WTC11 (cell line): Measurements from ENCODE around the gene OR52W1.

Source experiments
- CTCF ChIP-seq: fragments of 200-600 bp; IDR thresholded peaks from 2 replicates; pipeline ENCODE4 v1.8.0; 2022; ENCODE audit warnings: antibody characterized with exemption
- FOXK1 ChIP-seq: sonication (generic); formaldehyde crosslinking; IDR thresholded peaks from 2 replicates; pipeline ENCODE4 v1.8.0; 2022; ENCODE audit warnings: mild to moderate bottlenecking, moderate library complexity, missing genetic modification reagents
- MAX ChIP-seq: sonication (generic); formaldehyde crosslinking; IDR thresholded peaks from 2 replicates; pipeline ENCODE4 v1.8.0; 2022; ENCODE audit warnings: mild to moderate bottlenecking, missing genetic modification reagents
- TF ChIP-seq, protein P1 (sequence below): sonication (generic); formaldehyde crosslinking; IDR thresholded peaks from 2 replicates; pipeline ENCODE4 v1.8.1; 2022; ENCODE audit warnings: low read depth, missing genetic modification reagents, borderline replicate concordance

GRCh38 chr11:6240139-6240538, 41.1 kb downstream of the OR52W1 start:
- TF ChIP-seq CTCF, result no peak
- TF ChIP-seq, protein P1, sequence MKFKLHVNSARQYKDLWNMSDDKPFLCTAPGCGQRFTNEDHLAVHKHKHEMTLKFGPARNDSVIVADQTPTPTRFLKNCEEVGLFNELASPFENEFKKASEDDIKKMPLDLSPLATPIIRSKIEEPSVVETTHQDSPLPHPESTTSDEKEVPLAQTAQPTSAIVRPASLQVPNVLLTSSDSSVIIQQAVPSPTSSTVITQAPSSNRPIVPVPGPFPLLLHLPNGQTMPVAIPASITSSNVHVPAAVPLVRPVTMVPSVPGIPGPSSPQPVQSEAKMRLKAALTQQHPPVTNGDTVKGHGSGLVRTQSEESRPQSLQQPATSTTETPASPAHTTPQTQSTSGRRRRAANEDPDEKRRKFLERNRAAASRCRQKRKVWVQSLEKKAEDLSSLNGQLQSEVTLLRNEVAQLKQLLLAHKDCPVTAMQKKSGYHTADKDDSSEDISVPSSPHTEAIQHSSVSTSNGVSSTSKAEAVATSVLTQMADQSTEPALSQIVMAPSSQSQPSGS (CRISPR knock-in tag), result no peak
- TF ChIP-seq MAX (CRISPR knock-in tag), result no peak
- TF ChIP-seq FOXK1 (CRISPR knock-in tag), result no peak
